GM18858 (cell line): ENCODE measurements around the gene GGTA1.

ENCODE experiments used
- ATAC-seq: cut with Tn5 transposase; IDR thresholded peaks from one replicate; pipeline ENCODE4 v1.9.1; 2021; ENCODE audit not compliant: unreplicated experiment

Gene GGTA1

GRCh38 chr9:121500165-121500478 lies 478 bp upstream of the GGTA1 start:
- ATAC-seq: no peak

GRCh38 chr9:121499177-121499426 lies 542 bp downstream of the GGTA1 start:
- no peak for ATAC-seq

- ATAC-seq: no peak
Observed at GRCh38 chr9:121498487-121499176, 1.0 kb downstream of the GGTA1 start.

GRCh38 chr9:121498150-121498486 lies 1.5 kb downstream of the GGTA1 start:
- ATAC-seq: no peak

GRCh38 chr9:121495976-121496375 lies 3.7 kb downstream of the GGTA1 start:
- ATAC-seq: no peak

- no peak for ATAC-seq
Observed at GRCh38 chr9:121494192-121494591, 5.5 kb downstream of the GGTA1 start.

- ATAC-seq: no peak
Observed at GRCh38 chr9:121491111-121491510, 8.5 kb downstream of the GGTA1 start.

GRCh38 chr9:121489344-121489743 lies 10.3 kb downstream of the GGTA1 start:
- no peak for ATAC-seq

GRCh38 chr9:121486043-121486442 lies 13.6 kb downstream of the GGTA1 start:
- no peak for ATAC-seq

- no peak for ATAC-seq
Observed at GRCh38 chr9:121485623-121486022, 14.0 kb downstream of the GGTA1 start.

GRCh38 chr9:121484651-121485446 lies 14.8 kb downstream of the GGTA1 start:
- ATAC-seq: no peak

- ATAC-seq: no peak
Observed at GRCh38 chr9:121483473-121484031, 16.1 kb downstream of the GGTA1 start.

- no peak for ATAC-seq
Observed at GRCh38 chr9:121483049-121483448, 16.6 kb downstream of the GGTA1 start.

- ATAC-seq: no peak
Observed at GRCh38 chr9:121478816-121479676, 20.6 kb downstream of the GGTA1 start.

- no peak for ATAC-seq
Observed at GRCh38 chr9:121476156-121476555, 23.5 kb downstream of the GGTA1 start.

- ATAC-seq: no peak
Observed at GRCh38 chr9:121474231-121474947, 25.3 kb downstream of the GGTA1 start.

GRCh38 chr9:121473229-121473628 lies 26.4 kb downstream of the GGTA1 start:
- no peak for ATAC-seq

GRCh38 chr9:121472446-121472845 lies 27.2 kb downstream of the GGTA1 start:
- ATAC-seq: no peak

GRCh38 chr9:121466142-121466541 lies 33.5 kb downstream of the GGTA1 start:
- no peak for ATAC-seq

GRCh38 chr9:121464968-121465367 lies 34.7 kb downstream of the GGTA1 start:
- ATAC-seq: no peak
